B cell (primary cell): ENCODE data around the gene RNF39. TPM values are rescaled to one million over a fixed set of nuclear protein-coding genes. Genes with fewer than 3 reads are reported as not detected.

Source experiments
- ATAC-seq: fragments of 200-7000 bp; cut with Tn5 transposase; one replicate; pipeline ENCODE4 v1.10.0; 2021; ENCODE audit warnings: low read depth, mild to moderate bottlenecking, moderate number of reproducible peaks, moderate library complexity
- CTCF ChIA-PET: fragments of 350-600 bp; sonication (Branson Sonifier 250); formaldehyde crosslinking; loops from one replicate; lab custom pipeline; 2021; ENCODE audit warnings: antibody characterized with exemption, inconsistent platforms; lab: Charles Lee
- POLR2A ChIA-PET: fragments of 350-600 bp; sonication (Branson Sonifier 250); formaldehyde crosslinking; loops from one replicate; lab custom pipeline; 2021; ENCODE audit warnings: antibody characterized with exemption; lab: Charles Lee
- DNase-seq: peaks from one replicate; pipeline ENCODE4 v3.0.0; 2013
- H2AFZ ChIP-seq: 2 replicates; pipeline ENCODE4 v1.6.1; 2012; ENCODE audit warnings: mild to moderate bottlenecking, low read depth, low read length; ENCODE audit not compliant: insufficient read depth, poor library complexity, severe bottlenecking
- H3K27ac ChIP-seq, 2 donors: 1 replicate in 1 of 2; 2 replicates in 1 of 2; pipeline ENCODE4 v1.5.1; 2012 to 2013; ENCODE audit warnings: low read length in 2 of 2, mild to moderate bottlenecking in 2 of 2, moderate library complexity in 1 of 2
- H3K27me3 ChIP-seq, 4 experiments: fragments of 200-600 bp in 1 of 4; sonication (generic) in 1 of 4; replicated peaks in 1 of 4; 1 replicate in 2 of 4; 2 replicates in 2 of 4; pipeline versions ENCODE4 v1.6.1 to v1.7.0; 2013 to 2016; ENCODE audit warnings: low read length in 3 of 4, mild to moderate bottlenecking in 2 of 4, mixed read lengths in 1 of 4, moderate library complexity in 1 of 4; ENCODE audit not compliant: insufficient read depth in 4 of 4, control insufficient read depth in 3 of 4; ENCODE audit errors: control extremely low read depth in 1 of 4
- H3K36me3 ChIP-seq, 2 experiments: replicated peaks in 1 of 2; 1 replicate in 1 of 2; 2 replicates in 1 of 2; pipeline versions ENCODE4 v1.6.1 to v1.7.1; 2013; ENCODE audit warnings: low read length in 1 of 2; ENCODE audit not compliant: insufficient read depth in 2 of 2, control insufficient read depth in 1 of 2; ENCODE audit errors: control extremely low read depth in 1 of 2, extremely low read depth in 1 of 2
- H3K4me1 ChIP-seq, 2 donors: fragments of 200-600 bp in 1 of 2; sonication (generic) in 1 of 2; 1 replicate in 1 of 2; 2 replicates in 1 of 2; pipeline versions ENCODE4 v1.5.1 to v1.6.1; 2013 to 2017; ENCODE audit warnings: low read length in 2 of 2; ENCODE audit not compliant: control insufficient read depth in 2 of 2, insufficient read depth in 2 of 2
- H3K4me2 ChIP-seq: replicated peaks from 2 replicates; pipeline ENCODE3; 2012; ENCODE audit warnings: mild to moderate bottlenecking, low read depth, low read length; ENCODE audit not compliant: poor library complexity, severe bottlenecking
- H3K4me3 ChIP-seq, 5 experiments: fragments of 200-600 bp in 1 of 5; sonication (generic) in 1 of 5; 1 replicate in 3 of 5; 2 replicates in 2 of 5; pipeline versions ENCODE4 v1.5.1 to v1.7.0; 2011 to 2016; ENCODE audit warnings: low read length in 4 of 5, mild to moderate bottlenecking in 4 of 5, low read depth in 2 of 5, control low read depth in 1 of 5, moderate library complexity in 1 of 5; ENCODE audit not compliant: insufficient read depth in 1 of 5; ENCODE audit errors: control extremely low read depth in 1 of 5, extremely low read depth in 1 of 5
- H3K79me2 ChIP-seq: fragments of 200-600 bp; sonication (generic); one replicate; pipeline ENCODE4 v1.6.0; 2016; ENCODE audit warnings: low read length; ENCODE audit not compliant: control insufficient read depth, insufficient read depth
- H3K9ac ChIP-seq: fragments of 200-600 bp; sonication (generic); 2 replicates; pipeline ENCODE4 v1.6.1; 2017; ENCODE audit warnings: mild to moderate bottlenecking, low read length, moderate library complexity
- H3K9me3 ChIP-seq, 3 donors: one replicate each; pipeline versions ENCODE4 v1.6.1 to v1.7.1; 2013; ENCODE audit warnings: low read length in 2 of 3; ENCODE audit not compliant: control insufficient read depth in 2 of 3, insufficient read depth in 1 of 3; ENCODE audit errors: control extremely low read depth in 1 of 3
- H4K20me1 ChIP-seq: 2 replicates; pipeline ENCODE4 v1.6.0; 2012; ENCODE audit warnings: mild to moderate bottlenecking, low read length; ENCODE audit not compliant: insufficient read depth, control insufficient read depth, poor library complexity, severe bottlenecking
- H3K27ac Mint-ChIP-seq: one replicate; pipeline ENCODE4 v1.8.0; 2021; ENCODE audit warnings: mixed read lengths
- H3K27me3 Mint-ChIP-seq: one replicate; pipeline ENCODE4 v1.8.0; 2021; ENCODE audit warnings: mixed read lengths
- H3K4me1 Mint-ChIP-seq: one replicate; pipeline ENCODE4 v1.8.0; 2021; ENCODE audit warnings: mixed read lengths
- H3K4me3 Mint-ChIP-seq: one replicate; pipeline ENCODE4 v1.8.0; 2021; ENCODE audit warnings: mixed read lengths
- H3K9me3 Mint-ChIP-seq: one replicate; pipeline ENCODE4 v1.8.0; 2022; ENCODE audit warnings: mixed read lengths; ENCODE audit not compliant: insufficient read depth
- CTCF ChIP-seq: fragments of 200-600 bp; IDR thresholded peaks from one replicate; pipeline ENCODE4 v1.8.0; 2022; ENCODE audit warnings: antibody characterized with exemption, mild to moderate bottlenecking
- EZH2 ChIP-seq: IDR thresholded peaks from 2 replicates; pipeline ENCODE4 v1.6.1; 2012; ENCODE audit warnings: borderline replicate concordance, low read depth, mild to moderate bottlenecking, moderate library complexity, low read length; ENCODE audit not compliant: insufficient read depth, poor library complexity, severe bottlenecking
- WGBS: methylation state at CpG from one replicate; pipeline ENCODE4 v1.1.5; 2013; ENCODE audit warnings: missing lambda C conversion rate; ENCODE audit not compliant: insufficient coverage; 5-methylcytosine and 5-hydroxymethylcytosine counted together
- intact Hi-C: fragments of 100-400 bp; cut with micrococcal nuclease; formaldehyde crosslinking; loops from one replicate; pipeline ENCODE4 v1.10.0; 2022
- polyA plus RNA-seq: library from polyadenylated mRNA; depleted of rRNA; stranded (reverse); fragments of >200 nt; gene quantifications from 2 replicates; pipeline ENCODE4 v1.2.3, GENCODE V29; 2012
- total RNA-seq, 2 donors: library from RNA; stranded (reverse); fragments of 120-200 nt in 1 of 2; gene quantifications; 1 replicate in 1 of 2; 2 replicates in 1 of 2; pipeline versions ENCODE4 v1.2.3 to v1.2.4, GENCODE V29; 2013 to 2022

Gene RNF39
- total and polyA plus RNA-seq, 2 donors (not counting 1 experiment from before 2014, with no cell fraction given), result not detected

- H3K27ac ChIP-seq, result no peak overlapping the region
- H3K27ac Mint-ChIP-seq, result no peak overlapping the region
- WGBS, result no CpG with 5 or more reads among the region's 4 CpGs
- no peaks in the 10 kb centered on the region for H3K4me1 Mint-ChIP-seq
- ChIA-PET POLR2A (no interaction called here), CTCF (interaction anchor here (1.2 to 1.6 kb wide), 3 partner anchors 24 to 189 kb away, joined by 3 to 4 read pairs (median 3); no protein-coding TSS in a partner anchor)
- no peaks in the 10 kb centered on the region for H4K20me1 ChIP-seq
- no peaks in the 10 kb centered on the region for H3K4me1 ChIP-seq
- H3K9ac ChIP-seq, result no peak overlapping the region
- no peaks in the 10 kb centered on the region for H3K79me2 ChIP-seq
- H3K27me3 ChIP-seq, result no peaks in the 10 kb centered on the region
- no peak overlapping the region for H2AFZ ChIP-seq
- H3K27me3 Mint-ChIP-seq, result no peaks in the 10 kb centered on the region
- H3K4me2 ChIP-seq, result no peak overlapping the region
- H3K36me3 ChIP-seq, result no peaks in the 10 kb centered on the region
- ATAC-seq (no peak), DNase-seq (no peak)
- TF ChIP-seq EZH2, result no peak
- peak; percentile 59 for TF ChIP-seq CTCF
- no peak overlapping the region for H3K4me3 ChIP-seq
- no peaks in the 10 kb centered on the region for H3K9me3 ChIP-seq
- intact Hi-C loops, result no loop called here
- H3K9me3 Mint-ChIP-seq, result no peaks in the 10 kb centered on the region
- H3K4me3 Mint-ChIP-seq, result no peak overlapping the region
Observed at GRCh38 chr6:30037182-30037788, 38.3 kb downstream of the RNF39 start.

- 100% methylated on average over 1 of the region's 1 CpG for WGBS
- H3K27me3 Mint-ChIP-seq, result no peaks in the 10 kb centered on the region
- intact Hi-C loops, result loop anchor here (1.0 kb wide), 1 partner anchor 41 kb away; no protein-coding TSS in a partner anchor
Observed at GRCh38 chr6:30035784-30036183, 39.8 kb downstream of the RNF39 start.

More at GRCh38 chr6:30035784-30036183, 39.8 kb downstream of the RNF39 start:
- no peaks in the 10 kb centered on the region for H3K27me3 ChIP-seq
- ATAC-seq (no peak), DNase-seq (no peak)
- no peak overlapping the region for H3K27ac ChIP-seq
- no peaks in the 10 kb centered on the region for H3K79me2 ChIP-seq
- no peak overlapping the region for H3K4me3 Mint-ChIP-seq
- no peaks in the 10 kb centered on the region for H4K20me1 ChIP-seq
- H3K27ac Mint-ChIP-seq, result no peak overlapping the region
- no peaks in the 10 kb centered on the region for H3K4me1 Mint-ChIP-seq
- H3K4me1 ChIP-seq, result no peaks in the 10 kb centered on the region
- H2AFZ ChIP-seq, result no peak overlapping the region
- H3K9me3 ChIP-seq, result no peaks in the 10 kb centered on the region
- TF ChIP-seq EZH2 (no peak), CTCF (no peak)
- ChIA-PET CTCF (no interaction called here), POLR2A (no interaction called here)
- no peaks in the 10 kb centered on the region for H3K9me3 Mint-ChIP-seq
- peaks cover 0 to 5% of the 10 kb centered on the region in 2 experiments for H3K36me3 ChIP-seq
- no peak overlapping the region for H3K4me2 ChIP-seq
- H3K9ac ChIP-seq, result no peak overlapping the region
- H3K4me3 ChIP-seq, result no peak overlapping the region
